GM19043 (cell line): Measurements from ENCODE around the gene SH3TC1.

Experiments used
- ATAC-seq: cut with Tn5 transposase; IDR thresholded peaks from one replicate; pipeline ENCODE4 v1.9.1; 2021; ENCODE audit warnings: low read depth; ENCODE audit not compliant: unreplicated experiment

Gene SH3TC1

GRCh38 chr4:8283631-8284121, 84.6 kb downstream of the SH3TC1 start:
- no peak for ATAC-seq

GRCh38 chr4:8284391-8284790, 85.3 kb downstream of the SH3TC1 start:
- ATAC-seq: no peak

- ATAC-seq: no peak
Measured at GRCh38 chr4:8285143-8285975, 86.3 kb downstream of the SH3TC1 start.

GRCh38 chr4:8285976-8286718, 87.1 kb downstream of the SH3TC1 start:
- ATAC-seq: no peak

GRCh38 chr4:8286719-8287342, 87.7 kb downstream of the SH3TC1 start:
- ATAC-seq: no peak

- ATAC-seq: no peak
Measured at GRCh38 chr4:8287343-8288280, 88.5 kb downstream of the SH3TC1 start.

GRCh38 chr4:8289151-8289750, 90.2 kb downstream of the SH3TC1 start:
- no peak for ATAC-seq

GRCh38 chr4:8289956-8290700, 91.0 kb downstream of the SH3TC1 start:
- no peak for ATAC-seq

- ATAC-seq: no peak
Measured at GRCh38 chr4:8290701-8290970, 91.5 kb downstream of the SH3TC1 start.
